Duodenal mucosa (tissue), 2 donors: ENCODE measurements around the gene EXOG.

Source experiments
- H3K27ac ChIP-seq: one replicate; pipeline ENCODE4 v1.7.0; 2013; ENCODE audit warnings: low read depth, low read length
- H3K27me3 ChIP-seq, 2 donors: one replicate each; pipeline ENCODE4 v1.7.0; 2013; ENCODE audit warnings: low read length in 2 of 2, control low read depth in 1 of 2; ENCODE audit not compliant: insufficient read depth in 2 of 2, control insufficient read depth in 1 of 2
- H3K36me3 ChIP-seq, 2 donors: one replicate each; pipeline ENCODE4 v1.7.0; 2013; ENCODE audit warnings: low read length in 2 of 2, control low read depth in 1 of 2; ENCODE audit not compliant: insufficient read depth in 2 of 2, control insufficient read depth in 1 of 2
- H3K4me1 ChIP-seq, 2 donors: one replicate each; pipeline ENCODE4 v1.7.0; 2013; ENCODE audit warnings: low read length in 2 of 2, control low read depth in 1 of 2; ENCODE audit not compliant: insufficient read depth in 2 of 2, control insufficient read depth in 1 of 2
- H3K4me3 ChIP-seq, 2 donors: one replicate each; pipeline ENCODE4 v1.7.0; 2013; ENCODE audit warnings: low read length in 2 of 2, low read depth in 1 of 2
- H3K9ac ChIP-seq, 2 donors: one replicate each; pipeline ENCODE4 v1.7.0; 2013; ENCODE audit warnings: low read length in 2 of 2, low read depth in 1 of 2
- H3K9me3 ChIP-seq, 2 donors: one replicate each; pipeline ENCODE4 v1.7.0; 2013; ENCODE audit warnings: low read length in 2 of 2, control low read depth in 1 of 2; ENCODE audit not compliant: control insufficient read depth in 1 of 2

Gene EXOG, protein sequence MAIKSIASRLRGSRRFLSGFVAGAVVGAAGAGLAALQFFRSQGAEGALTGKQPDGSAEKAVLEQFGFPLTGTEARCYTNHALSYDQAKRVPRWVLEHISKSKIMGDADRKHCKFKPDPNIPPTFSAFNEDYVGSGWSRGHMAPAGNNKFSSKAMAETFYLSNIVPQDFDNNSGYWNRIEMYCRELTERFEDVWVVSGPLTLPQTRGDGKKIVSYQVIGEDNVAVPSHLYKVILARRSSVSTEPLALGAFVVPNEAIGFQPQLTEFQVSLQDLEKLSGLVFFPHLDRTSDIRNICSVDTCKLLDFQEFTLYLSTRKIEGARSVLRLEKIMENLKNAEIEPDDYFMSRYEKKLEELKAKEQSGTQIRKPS

GRCh38 chr3:38496131-38496910, at the start of gene EXOG:
EXOG (plus strand) TSS chr3:38496340; CDS start chr3:38496368, 28 bp downstream.
- no peaks in the 10 kb centered on the region for H3K9me3 ChIP-seq
- H3K27ac ChIP-seq, result no peak within 1 kb of the TSS
- peak within 1 kb of the TSS in 1 of 2 donors; percentile 88 for H3K9ac ChIP-seq
- peak within 1 kb of the TSS; percentile 86 to 97 for H3K4me3 ChIP-seq
- H3K36me3 ChIP-seq, result peaks cover 2 to 3% of the 10 kb centered on the region in 2 donors
- peaks cover 4 to 7% of the 10 kb centered on the region in 2 donors for H3K4me1 ChIP-seq
- H3K27me3 ChIP-seq, result no peaks in the 10 kb centered on the region

GRCh38 chr3:38446812-38447211, 49.3 kb upstream of the EXOG start:
- Histone ChIP-seq H3K36me3 (no peaks in the 10 kb centered on the region), H3K27ac (no peak overlapping the region), H3K9ac (no peak overlapping the region), H3K27me3 (no peaks in the 10 kb centered on the region), H3K4me3 (no peak overlapping the region), H3K4me1 (no peaks in the 10 kb centered on the region), H3K9me3 (no peaks in the 10 kb centered on the region)

- Histone ChIP-seq H3K9me3 (no peaks in the 10 kb centered on the region), H3K4me1 (peaks cover 3 to 17% of the 10 kb centered on the region in 2 donors), H3K9ac (no peak overlapping the region)
These were observed 45.3 kb upstream of the EXOG start for GRCh38 chr3:38450853-38451252.

GRCh38 chr3:38453075-38453912, 42.8 kb upstream of the EXOG start, which contains the start of gene ACVR2B:
ACVR2B (plus strand) TSS chr3:38453890; CDS start chr3:38454323, 433 bp downstream.
- Histone ChIP-seq H3K27me3 (no peaks in the 10 kb centered on the region), H3K4me3 (peak within 1 kb of the TSS; percentile 86 to 88), H3K9me3 (no peaks in the 10 kb centered on the region), H3K27ac (peak within 1 kb of the TSS; percentile 73), H3K36me3 (no peaks in the 10 kb centered on the region), H3K4me1 (peaks cover 18 to 34% of the 10 kb centered on the region in 2 donors), H3K9ac (peak within 1 kb of the TSS; percentile 67 to 89)

More at GRCh38 chr3:38450853-38451252, 45.3 kb upstream of the EXOG start:
- no peaks in the 10 kb centered on the region for H3K27me3 ChIP-seq
- H3K4me3 ChIP-seq, result no peak overlapping the region
- H3K36me3 ChIP-seq, result no peaks in the 10 kb centered on the region
- H3K27ac ChIP-seq, result no peak overlapping the region

DNA sequence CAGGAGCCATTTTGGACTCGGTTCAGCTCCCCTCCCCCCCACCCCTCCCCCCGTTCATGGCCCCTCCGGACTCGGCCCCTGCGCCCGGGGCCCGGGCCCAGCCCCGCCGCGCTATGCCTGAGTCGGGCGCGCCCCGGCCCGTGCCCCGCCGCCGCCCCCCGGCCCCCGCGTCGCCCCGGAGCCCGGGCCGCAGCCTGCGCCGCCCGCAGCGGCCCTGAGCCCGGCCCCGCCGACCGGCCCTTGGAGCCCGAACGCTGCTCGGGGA, 42.3 kb upstream of the EXOG start:
- Histone ChIP-seq H3K27ac (peak overlapping the region; percentile 73), H3K4me1 (peaks cover 19 to 35% of the 10 kb centered on the region in 2 donors), H3K9ac (peak overlapping the region; percentile 67 to 89), H3K27me3 (no peaks in the 10 kb centered on the region), H3K36me3 (no peaks in the 10 kb centered on the region), H3K4me3 (peak overlapping the region in 1 of 2 donors; percentile 88), H3K9me3 (no peaks in the 10 kb centered on the region)

GRCh38 chr3:38454178-38454883, 41.8 kb upstream of the EXOG start:
- peak overlapping the region; percentile 78 to 88 for H3K4me3 ChIP-seq
- peaks cover 24 to 40% of the 10 kb centered on the region in 2 donors for H3K4me1 ChIP-seq

GRCh38 chr3:38454884-38455638, 41.1 kb upstream of the EXOG start:
- Histone ChIP-seq H3K36me3 (no peaks in the 10 kb centered on the region), H3K4me1 (peaks cover 27 to 45% of the 10 kb centered on the region in 2 donors), H3K9me3 (no peaks in the 10 kb centered on the region), H3K9ac (peak overlapping the region; percentile 67 to 89), H3K27ac (peak overlapping the region; percentile 73), H3K4me3 (peak overlapping the region; percentile 78 to 88), H3K27me3 (no peaks in the 10 kb centered on the region)

More at GRCh38 chr3:38454178-38454883, 41.8 kb upstream of the EXOG start:
- no peaks in the 10 kb centered on the region for H3K27me3 ChIP-seq
- no peaks in the 10 kb centered on the region for H3K36me3 ChIP-seq
- H3K9ac ChIP-seq, result peak overlapping the region; percentile 67 to 89
- H3K27ac ChIP-seq, result peak overlapping the region; percentile 73
- H3K9me3 ChIP-seq, result no peaks in the 10 kb centered on the region

DNA sequence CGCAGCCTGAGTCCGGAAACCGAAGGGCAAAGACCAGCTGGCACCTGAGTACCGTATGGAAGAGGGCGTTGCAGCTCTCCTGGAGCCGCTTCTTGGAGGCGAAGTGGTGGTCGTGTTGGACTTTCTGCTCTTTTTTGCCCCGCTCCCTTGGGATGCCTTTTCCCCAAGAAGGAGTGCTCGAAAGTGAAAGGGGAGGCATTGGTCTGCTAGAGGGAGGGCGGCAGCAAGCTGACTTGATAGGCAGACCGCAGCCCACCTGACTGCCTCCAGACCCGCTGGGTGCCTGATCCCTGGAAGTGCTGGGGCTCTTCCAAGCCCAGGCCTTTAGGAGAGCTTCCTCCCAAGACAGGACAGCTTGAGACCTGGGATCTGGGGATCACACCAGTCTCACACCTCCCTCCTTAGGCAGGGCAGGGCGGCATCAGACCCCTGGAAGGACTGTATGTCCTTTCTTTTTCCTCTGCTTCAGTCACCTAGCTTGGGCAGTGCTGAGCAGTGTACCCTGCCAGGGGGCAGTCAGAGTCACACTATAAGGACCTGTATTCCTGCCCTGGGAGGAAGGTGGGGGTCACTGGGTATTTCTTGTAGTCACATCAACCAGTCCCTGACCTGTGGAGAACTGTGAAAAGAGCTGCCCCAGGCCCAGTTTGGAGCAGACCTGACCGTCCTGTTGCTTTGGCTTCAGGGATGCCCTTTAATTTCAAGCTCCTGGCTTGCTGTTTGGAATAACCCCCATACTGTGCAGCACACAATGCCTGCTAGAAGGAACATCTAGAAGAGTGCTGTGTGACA, 40.3 kb upstream of the EXOG start:
- Histone ChIP-seq H3K9ac (peak overlapping the region; percentile 67 to 75), H3K36me3 (no peaks in the 10 kb centered on the region), H3K27ac (peak overlapping the region; percentile 73), H3K27me3 (no peaks in the 10 kb centered on the region), H3K4me1 (peaks cover 31 to 51% of the 10 kb centered on the region in 2 donors), H3K9me3 (no peaks in the 10 kb centered on the region), H3K4me3 (peak overlapping the region; percentile 78 to 88)
